Anterior cingulate cortex (tissue), 58 donors: ENCODE results near the gene RPL10L.

Experiments
- DNase-seq, 58 donors: peaks; one replicate each; lab custom pipeline; 2025; lab: John Stamatoyannopoulos, UW

Gene RPL10L

DNA sequence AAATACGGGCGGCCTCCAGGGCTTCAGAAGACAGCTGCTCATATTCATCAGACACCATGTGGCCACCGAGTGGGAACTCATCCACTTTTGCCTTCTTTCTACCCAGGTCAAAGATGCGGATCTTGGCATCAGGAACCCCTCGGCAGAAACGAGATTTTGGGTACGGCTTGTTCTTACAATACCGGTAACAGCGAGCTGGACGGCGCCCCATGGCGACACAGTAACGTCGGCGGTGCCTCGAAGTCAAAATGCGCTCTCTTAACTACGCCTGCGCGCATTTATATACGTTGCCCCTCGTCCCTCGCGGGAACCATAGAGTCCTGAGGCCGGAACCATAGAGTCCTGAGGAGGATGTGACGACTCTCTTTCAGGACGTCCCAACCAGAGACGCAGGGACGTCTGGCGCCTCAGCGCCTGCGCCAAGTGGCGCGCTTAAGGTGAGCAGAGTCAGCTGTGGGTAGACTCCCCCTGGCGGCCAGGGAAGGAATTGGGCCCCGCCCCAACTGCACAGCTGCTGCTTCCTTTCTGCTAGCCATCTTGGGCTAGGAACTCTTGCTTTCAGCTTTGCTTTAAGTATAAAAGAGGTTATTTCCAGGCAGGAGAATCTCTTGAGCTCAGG lies at the start of gene RPL10L:
TSS of gene RPL10L (minus strand) at position 256 of the 619 bp plus-strand sequence. CDS start at position 211, 45 bp downstream.
- DNase-seq, result no peak

DNA sequence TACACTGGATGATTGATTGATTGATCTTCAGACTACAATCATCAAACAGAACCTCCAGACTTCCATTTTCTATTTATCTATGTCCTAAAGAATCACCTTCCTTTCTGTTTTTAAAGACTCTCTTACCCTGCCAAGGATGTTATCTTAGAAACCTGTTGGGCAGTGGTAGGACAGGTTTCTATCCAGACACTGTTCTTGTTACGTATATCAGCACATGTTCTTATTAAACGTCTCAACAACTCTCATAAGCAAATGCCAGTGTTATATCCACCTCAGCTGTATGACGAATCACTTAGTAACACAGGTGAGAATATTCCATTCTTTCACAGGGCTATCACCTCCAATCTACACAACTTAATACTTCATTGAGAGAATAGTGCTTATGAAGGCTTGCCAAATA lies 40.2 kb upstream of the RPL10L start:
- no peak for DNase-seq

DNA sequence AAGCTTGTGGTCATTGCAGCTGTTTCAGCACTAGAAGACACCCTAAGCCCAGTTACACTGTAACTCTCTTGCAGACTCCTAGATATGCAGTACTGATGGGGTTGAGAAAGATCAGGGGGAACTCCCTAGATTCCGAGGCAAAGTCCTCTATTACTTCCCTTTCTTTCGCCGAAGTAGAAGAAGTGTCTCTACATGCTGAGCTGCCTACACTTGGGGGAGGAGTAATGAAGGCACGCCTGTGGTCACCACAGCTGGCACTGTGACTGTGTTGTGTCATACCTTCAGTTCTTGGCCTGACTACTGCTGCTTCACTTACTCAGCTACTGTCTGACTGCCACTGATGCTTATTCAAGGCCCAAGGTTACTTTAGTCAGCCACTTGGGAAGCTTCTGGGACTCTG lies 35.1 kb upstream of the RPL10L start:
- no peak for DNase-seq

DNA sequence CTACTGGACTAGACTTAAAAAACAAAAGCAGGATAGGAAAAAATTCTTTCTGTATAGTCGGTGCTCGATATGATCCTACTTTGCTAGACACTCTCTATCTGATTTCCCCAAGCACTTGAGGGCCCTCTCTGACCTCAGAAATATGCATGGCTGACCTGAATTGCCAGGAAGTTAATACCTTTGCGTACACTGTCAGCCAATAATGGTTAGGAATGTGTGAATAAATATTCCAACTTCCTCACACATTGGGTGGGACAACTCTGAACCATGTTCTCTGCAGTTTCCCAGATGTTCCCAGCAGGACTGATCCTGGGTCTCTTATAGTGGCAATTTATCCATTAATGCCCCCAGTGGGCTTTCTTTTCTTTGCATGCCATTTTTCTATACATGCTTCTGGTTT lies 20.5 kb upstream of the RPL10L start:
- no peak for DNase-seq

DNA sequence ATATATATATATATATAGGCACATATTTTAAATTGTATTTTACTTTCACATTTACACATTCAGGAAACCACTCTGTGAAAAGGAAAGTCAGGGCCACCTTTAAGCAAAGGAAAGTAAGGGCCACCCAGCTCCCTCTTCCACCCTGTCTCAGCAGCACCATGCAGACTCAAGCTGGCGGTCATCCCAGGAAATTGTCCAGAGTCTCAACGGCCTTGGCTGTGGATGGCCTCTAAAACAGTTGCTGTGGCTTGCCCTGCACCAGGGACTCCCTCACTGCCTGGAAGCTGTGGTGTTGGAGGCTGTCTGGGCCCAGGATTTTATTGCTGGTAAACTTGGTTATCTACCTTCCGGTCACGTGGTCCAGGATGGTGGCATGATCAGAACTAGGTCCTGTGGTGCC lies 11.8 kb upstream of the RPL10L start:
- DNase-seq, result peak in 4 of 58 donors; percentile 3 to 16 (median 12)

DNA sequence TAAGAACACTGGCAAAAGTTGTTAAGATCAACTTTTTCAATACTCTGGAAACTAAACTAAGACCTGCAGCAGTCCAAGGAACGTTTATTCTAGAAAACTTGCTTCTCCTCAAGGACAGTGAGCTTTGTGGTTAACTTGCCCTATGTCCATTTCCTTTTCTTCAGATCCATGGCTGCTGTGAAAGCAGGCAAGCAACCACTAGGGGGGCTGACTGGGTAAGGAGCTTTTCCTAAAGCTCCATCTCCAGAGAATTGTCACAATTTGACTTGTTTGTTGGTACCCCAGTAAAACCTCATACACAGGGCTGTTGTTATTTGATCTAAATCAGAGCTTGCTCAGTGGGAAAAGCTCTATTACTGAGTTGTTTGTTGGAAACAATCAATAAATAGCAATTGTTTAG lies 10.1 kb upstream of the RPL10L start:
- DNase-seq, result no peak

DNA sequence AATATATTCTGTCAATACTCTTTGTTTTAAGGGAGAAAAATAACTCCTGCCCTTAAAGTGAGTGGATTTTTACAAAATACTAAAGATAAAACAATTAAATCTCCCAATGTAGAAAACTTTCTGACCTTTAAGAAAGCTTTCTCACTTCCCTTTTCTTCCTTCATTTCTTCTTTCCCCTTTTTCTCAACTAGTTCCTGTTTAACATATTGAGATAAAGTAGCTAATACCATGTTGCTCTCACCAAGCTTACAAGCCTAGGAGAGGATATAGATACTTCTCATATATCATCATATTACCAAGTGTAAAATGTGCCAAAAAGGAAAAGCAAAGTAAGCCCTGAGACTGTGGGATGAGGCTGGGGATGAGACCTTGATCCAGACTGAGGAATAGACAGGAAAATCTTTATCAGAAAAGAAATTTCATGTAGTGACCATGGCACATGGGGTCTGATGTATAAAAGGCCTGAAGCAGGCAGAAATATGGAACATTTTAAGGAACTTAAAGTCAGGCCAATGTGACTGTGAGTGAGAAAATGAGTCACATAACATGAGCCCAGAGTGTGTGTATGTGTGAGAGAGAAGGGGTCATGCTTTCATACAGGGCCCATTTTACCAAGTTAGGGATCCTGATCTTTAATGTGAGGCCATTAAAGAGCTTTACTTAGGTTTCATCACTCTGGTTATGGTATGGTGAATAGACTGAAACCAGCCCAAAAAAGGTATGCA lies 1.6 kb upstream of the RPL10L start:
- DNase-seq, result no peak

DNA sequence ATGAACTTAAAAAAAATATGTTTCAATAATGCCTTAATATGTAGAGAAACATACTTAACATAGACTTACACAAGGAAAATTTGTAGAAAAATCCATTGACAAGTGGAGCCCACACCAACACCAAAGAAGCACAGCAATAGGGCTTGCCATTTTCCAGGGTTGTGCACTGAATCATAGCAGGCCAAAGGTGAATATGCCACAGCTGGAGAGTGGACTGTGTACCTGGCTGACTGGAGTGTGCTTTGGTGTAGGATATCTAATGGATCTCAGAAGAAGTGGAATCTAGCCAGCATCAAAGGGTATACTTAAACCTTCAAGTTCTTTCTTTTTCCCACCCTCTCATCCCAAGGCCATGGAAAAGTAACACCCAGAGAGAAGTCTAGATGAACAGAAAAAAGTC lies 4.8 kb downstream of the RPL10L start:
- no peak for DNase-seq

DNA sequence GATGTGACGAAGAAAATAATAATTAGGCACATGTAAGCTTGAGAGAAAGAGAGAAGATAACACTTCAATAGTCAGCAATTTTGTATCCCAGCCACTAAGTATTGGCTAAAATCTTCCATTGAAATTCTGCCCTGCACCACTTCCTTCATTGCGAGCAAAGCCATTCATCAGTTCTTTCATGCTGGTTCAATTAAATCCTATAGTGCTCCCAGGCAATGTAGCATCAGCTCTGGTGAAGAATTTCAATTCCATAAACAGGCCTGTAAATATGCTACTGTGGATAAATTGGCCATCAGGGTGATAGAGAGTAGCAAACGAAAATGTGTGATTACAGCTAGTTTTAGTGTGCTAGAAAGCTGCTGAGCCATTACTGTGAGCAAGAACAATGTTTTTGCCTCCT lies 24.7 kb downstream of the RPL10L start:
- DNase-seq, result no peak
